Measurements from ENCODE around the gene ZFP36L1. TPM values are rescaled to one million over a fixed set of nuclear protein-coding genes. Genes with fewer than 3 reads are reported as not detected.

The ZFP36L1 gene
- total and polyA plus RNA-seq, 4 donors: 35.3 to 388 (median 175) TPM

GRCh38 chr14:68805414-68805813 is 12.5 kb upstream of the ZFP36L1 start:
- intact Hi-C loops (cut with DNase I): no loop called here
- H3K9me3 ChIP-seq (ENCODE audit: control insufficient read depth, low read length): no peaks in the 10 kb centered on the region
- H3K4me3 ChIP-seq (ENCODE audit: low read length in 2 of 2): no peak overlapping the region
- no peak for ATAC-seq (ENCODE audit: low FRiP score)
- 83 to 87% methylated on average over 7 of the region's 7 CpGs for WGBS, 2 donors
- H3K4me1 ChIP-seq (ENCODE audit: control insufficient read depth in 1 of 2, insufficient read depth in 2 of 2, low read length in 2 of 2): peaks cover 0 to 6% of the 10 kb centered on the region in 2 donors
- H3K27ac ChIP-seq (ENCODE audit: low read depth in 1 of 2, low read length in 2 of 2): no peak overlapping the region
- H3K27me3 ChIP-seq (ENCODE audit: control insufficient read depth in 1 of 2, insufficient read depth in 2 of 2, low read length in 1 of 2): no peaks in the 10 kb centered on the region
- no peaks in the 10 kb centered on the region for H3K36me3 ChIP-seq (ENCODE audit: control insufficient read depth in 1 of 2, insufficient read depth in 2 of 2, low read length in 1 of 2)
- no peak for DNase-seq

- ATAC-seq (ENCODE audit: low FRiP score): no peak
- intact Hi-C loops (cut with DNase I): no loop called here
- H3K4me1 ChIP-seq (ENCODE audit: control insufficient read depth in 1 of 2, insufficient read depth in 2 of 2, low read length in 2 of 2): no peaks in the 10 kb centered on the region
Observed at GRCh38 chr14:68801631-68802030, 8.8 kb upstream of the ZFP36L1 start.

GRCh38 chr14:68800953-68801352 is 8.1 kb upstream of the ZFP36L1 start:
- H3K36me3 ChIP-seq (ENCODE audit: control insufficient read depth in 1 of 2, insufficient read depth in 2 of 2, low read length in 1 of 2): no peaks in the 10 kb centered on the region
- no peaks in the 10 kb centered on the region for H3K27me3 ChIP-seq (ENCODE audit: control insufficient read depth in 1 of 2, insufficient read depth in 2 of 2, low read length in 1 of 2)
- intact Hi-C loops (cut with DNase I): no loop called here
- no peaks in the 10 kb centered on the region for H3K9me3 ChIP-seq (ENCODE audit: control insufficient read depth, low read length)
- H3K27ac ChIP-seq (ENCODE audit: low read depth in 1 of 2, low read length in 2 of 2): no peak overlapping the region
- H3K4me1 ChIP-seq (ENCODE audit: control insufficient read depth in 1 of 2, insufficient read depth in 2 of 2, low read length in 2 of 2): no peaks in the 10 kb centered on the region
- H3K4me3 ChIP-seq (ENCODE audit: low read length in 2 of 2): no peak overlapping the region
- no peak for ATAC-seq (ENCODE audit: low FRiP score)
- DNase-seq: no peak

More at GRCh38 chr14:68801631-68802030, 8.8 kb upstream of the ZFP36L1 start:
- no peaks in the 10 kb centered on the region for H3K27me3 ChIP-seq (ENCODE audit: control insufficient read depth in 1 of 2, insufficient read depth in 2 of 2, low read length in 1 of 2)
- H3K9me3 ChIP-seq (ENCODE audit: control insufficient read depth, low read length): no peaks in the 10 kb centered on the region
- DNase-seq: no peak
- no peaks in the 10 kb centered on the region for H3K36me3 ChIP-seq (ENCODE audit: control insufficient read depth in 1 of 2, insufficient read depth in 2 of 2, low read length in 1 of 2)
- no peak overlapping the region for H3K4me3 ChIP-seq (ENCODE audit: low read length in 2 of 2)
- H3K27ac ChIP-seq (ENCODE audit: low read depth in 1 of 2, low read length in 2 of 2): no peak overlapping the region

- DNase-seq (no peak), ATAC-seq (ENCODE audit: low FRiP score) (no peak)
- H3K4me3 ChIP-seq (ENCODE audit: low read length in 2 of 2): no peak overlapping the region
- H3K36me3 ChIP-seq (ENCODE audit: control insufficient read depth in 1 of 2, insufficient read depth in 2 of 2, low read length in 1 of 2): no peaks in the 10 kb centered on the region
- no peak overlapping the region for H3K27ac ChIP-seq (ENCODE audit: low read depth in 1 of 2, low read length in 2 of 2)
- no peaks in the 10 kb centered on the region for H3K9me3 ChIP-seq (ENCODE audit: control insufficient read depth, low read length)
- WGBS, 2 donors: 89 to 96% methylated on average over 2 of the region's 2 CpGs
- H3K27me3 ChIP-seq (ENCODE audit: control insufficient read depth in 1 of 2, insufficient read depth in 2 of 2, low read length in 1 of 2): no peaks in the 10 kb centered on the region
- H3K4me1 ChIP-seq (ENCODE audit: control insufficient read depth in 1 of 2, insufficient read depth in 2 of 2, low read length in 2 of 2): no peaks in the 10 kb centered on the region
- intact Hi-C loops (cut with DNase I): no loop called here
Observed at GRCh38 chr14:68800390-68800789, 7.5 kb upstream of the ZFP36L1 start.

- ATAC-seq (ENCODE audit: low FRiP score) (no peak), DNase-seq (no peak)
- Histone ChIP-seq H3K4me1 (ENCODE audit: control insufficient read depth in 1 of 2, insufficient read depth in 2 of 2, low read length in 2 of 2) (no peaks in the 10 kb centered on the region), H3K4me3 (ENCODE audit: low read length in 2 of 2) (no peak overlapping the region), H3K9me3 (ENCODE audit: control insufficient read depth, low read length) (no peaks in the 10 kb centered on the region), H3K27ac (ENCODE audit: low read depth in 1 of 2, low read length in 2 of 2) (no peak overlapping the region), H3K36me3 (ENCODE audit: control insufficient read depth in 1 of 2, insufficient read depth in 2 of 2, low read length in 1 of 2) (no peaks in the 10 kb centered on the region), H3K27me3 (ENCODE audit: control insufficient read depth in 1 of 2, insufficient read depth in 2 of 2, low read length in 1 of 2) (no peaks in the 10 kb centered on the region)
- intact Hi-C loops (cut with DNase I): no loop called here
Observed at GRCh38 chr14:68798621-68799020, 5.8 kb upstream of the ZFP36L1 start.

- Histone ChIP-seq H3K9me3 (ENCODE audit: control insufficient read depth, low read length) (no peaks in the 10 kb centered on the region), H3K27ac (ENCODE audit: low read depth in 1 of 2, low read length in 2 of 2) (peak overlapping the region in 1 of 2 donors; percentile 100), H3K27me3 (ENCODE audit: control insufficient read depth in 1 of 2, insufficient read depth in 2 of 2, low read length in 1 of 2) (peaks cover 0 to 2% of the 10 kb centered on the region in 2 donors), H3K4me1 (ENCODE audit: control insufficient read depth in 1 of 2, insufficient read depth in 2 of 2, low read length in 2 of 2) (no peaks in the 10 kb centered on the region), H3K36me3 (ENCODE audit: control insufficient read depth in 1 of 2, insufficient read depth in 2 of 2, low read length in 1 of 2) (no peaks in the 10 kb centered on the region), H3K4me3 (ENCODE audit: low read length in 2 of 2) (no peak overlapping the region)
- intact Hi-C loops (cut with DNase I): no loop called here
- ATAC-seq (ENCODE audit: low FRiP score): no peak
- no peak for DNase-seq
- WGBS, 2 donors: 81 to 83% methylated on average over 7 of the region's 7 CpGs
Observed at GRCh38 chr14:68797121-68797670, 4.3 kb upstream of the ZFP36L1 start.

- 50 to 56% methylated on average over 5 of the region's 5 CpGs for WGBS, 2 donors
- Histone ChIP-seq H3K9me3 (ENCODE audit: control insufficient read depth, low read length) (no peaks in the 10 kb centered on the region), H3K4me1 (ENCODE audit: control insufficient read depth in 1 of 2, insufficient read depth in 2 of 2, low read length in 2 of 2) (no peaks in the 10 kb centered on the region), H3K36me3 (ENCODE audit: control insufficient read depth in 1 of 2, insufficient read depth in 2 of 2, low read length in 1 of 2) (no peaks in the 10 kb centered on the region), H3K27me3 (ENCODE audit: control insufficient read depth in 1 of 2, insufficient read depth in 2 of 2, low read length in 1 of 2) (peaks cover 0 to 2% of the 10 kb centered on the region in 2 donors), H3K4me3 (ENCODE audit: low read length in 2 of 2) (peak overlapping the region in 1 of 2 donors; percentile 82), H3K27ac (ENCODE audit: low read depth in 1 of 2, low read length in 2 of 2) (peak overlapping the region; percentile 100)
- intact Hi-C loops (cut with DNase I): no loop called here
- ATAC-seq (ENCODE audit: low FRiP score) (no peak), DNase-seq (no peak)
Observed at GRCh38 chr14:68796418-68797101, 3.7 kb upstream of the ZFP36L1 start.

GRCh38 chr14:68795597-68796417 is 2.9 kb upstream of the ZFP36L1 start:
- no peaks in the 10 kb centered on the region for H3K4me1 ChIP-seq (ENCODE audit: control insufficient read depth in 1 of 2, insufficient read depth in 2 of 2, low read length in 2 of 2)
- DNase-seq: peak; percentile 92 to 96
- H3K36me3 ChIP-seq (ENCODE audit: control insufficient read depth in 1 of 2, insufficient read depth in 2 of 2, low read length in 1 of 2): no peaks in the 10 kb centered on the region
- no peaks in the 10 kb centered on the region for H3K9me3 ChIP-seq (ENCODE audit: control insufficient read depth, low read length)
- WGBS, 2 donors: 0 to 1% methylated on average over 69 to 70 of the region's 70 CpGs
- peak overlapping the region; percentile 100 for H3K27ac ChIP-seq (ENCODE audit: low read depth in 1 of 2, low read length in 2 of 2)
- H3K4me3 ChIP-seq (ENCODE audit: low read length in 2 of 2): peak overlapping the region; percentile 82 to 95
- peaks cover 0 to 2% of the 10 kb centered on the region in 2 donors for H3K27me3 ChIP-seq (ENCODE audit: control insufficient read depth in 1 of 2, insufficient read depth in 2 of 2, low read length in 1 of 2)
- intact Hi-C loops (cut with DNase I): loop anchor here in 1 of 2 donors (1.0 kb wide), 1 partner anchor 20 kb away; no protein-coding TSS in a partner anchor
- peak; percentile 70 for ATAC-seq (ENCODE audit: low FRiP score)

All from aorta (tissue), 5 donors.